KMS-11 (cell line): ENCODE results near the gene ZNF81.

Experiments
- H2AFZ ChIP-seq: fragments of 200-600 bp; sonication (generic); 2 replicates; pipeline ENCODE4 v1.6.1; 2016; ENCODE audit warnings: antibody characterized with exemption, mixed run types, low read depth
- H3K27ac ChIP-seq: fragments of 200-600 bp; sonication (generic); 2 replicates; pipeline ENCODE4 v1.6.1; 2016; ENCODE audit warnings: mild to moderate bottlenecking, mixed run types
- H3K27me3 ChIP-seq: fragments of 200-600 bp; sonication (generic); 2 replicates; pipeline ENCODE4 v1.6.1; 2017; ENCODE audit warnings: mild to moderate bottlenecking, low read depth, mixed run types, moderate library complexity; ENCODE audit not compliant: insufficient read depth
- H3K36me3 ChIP-seq: fragments of 200-600 bp; sonication (generic); 2 replicates; pipeline ENCODE4 v1.6.1; 2017; ENCODE audit warnings: mild to moderate bottlenecking, mixed run types; ENCODE audit not compliant: insufficient read depth
- H3K4me1 ChIP-seq: fragments of 200-600 bp; sonication (generic); 2 replicates; pipeline ENCODE4 v1.6.1; 2016; ENCODE audit warnings: mild to moderate bottlenecking, low read depth, mixed run types; ENCODE audit not compliant: poor library complexity, severe bottlenecking
- H3K4me2 ChIP-seq: fragments of 200-600 bp; sonication (generic); 2 replicates; pipeline ENCODE4 v1.7.0; 2016; ENCODE audit warnings: mild to moderate bottlenecking, mixed run types
- H3K4me3 ChIP-seq: fragments of 200-600 bp; sonication (generic); IDR thresholded peaks from 2 replicates; pipeline ENCODE4 v1.6.1; 2017; ENCODE audit warnings: low read depth, low read length, mixed read lengths; ENCODE audit not compliant: insufficient read depth
- H3K79me2 ChIP-seq: fragments of 200-600 bp; sonication (generic); 2 replicates; pipeline ENCODE4 v1.6.1; 2016; ENCODE audit warnings: low read depth, mixed run types; ENCODE audit not compliant: insufficient read depth
- H3K9ac ChIP-seq: fragments of 200-600 bp; sonication (generic); 2 replicates; pipeline ENCODE4 v1.6.1; 2016; ENCODE audit warnings: mild to moderate bottlenecking, mixed run types
- H4K20me1 ChIP-seq: fragments of 200-600 bp; sonication (generic); 2 replicates; pipeline ENCODE4 v1.6.1; 2016; ENCODE audit warnings: mild to moderate bottlenecking, mixed run types; ENCODE audit not compliant: insufficient read depth
- TF ChIP-seq, protein P1 (sequence below): fragments of 200-600 bp; sonication (generic); conservative IDR thresholded peaks from 2 replicates; pipeline ENCODE4 v1.6.1; 2017; ENCODE audit warnings: low read depth, mild to moderate bottlenecking, antibody characterized with exemption, low read length, moderate library complexity, mixed read lengths

Gene ZNF81

DNA sequence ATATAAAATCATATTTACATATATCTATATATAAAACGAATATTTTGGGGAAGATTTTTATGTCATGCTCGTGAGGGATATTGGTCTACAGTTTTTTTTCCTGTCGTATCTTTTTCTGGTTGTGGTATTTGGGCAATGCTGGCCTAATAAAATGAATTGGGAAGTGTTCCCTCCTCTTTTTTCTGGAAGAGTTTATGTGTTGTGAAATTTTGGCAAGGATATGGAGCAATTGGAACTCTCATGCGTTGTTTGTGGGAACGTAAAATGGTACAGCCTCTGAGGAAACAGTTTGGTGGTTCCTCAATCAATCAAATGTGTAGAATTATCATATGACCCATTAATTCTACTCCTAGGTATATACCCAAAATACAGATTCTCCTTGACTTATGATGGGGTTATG is 97.2 kb downstream of the ZNF81 start:
- Histone ChIP-seq H3K9ac (no peak overlapping the region), H3K4me2 (no peak overlapping the region), H3K79me2 (no peaks in the 10 kb centered on the region), H3K27me3 (no peaks in the 10 kb centered on the region), H3K4me3 (no peak overlapping the region), H3K36me3 (no peaks in the 10 kb centered on the region), H3K27ac (no peak overlapping the region), H2AFZ (no peak overlapping the region), H4K20me1 (no peaks in the 10 kb centered on the region), H3K4me1 (peaks cover 8% of the 10 kb centered on the region)
- TF ChIP-seq, protein P1, sequence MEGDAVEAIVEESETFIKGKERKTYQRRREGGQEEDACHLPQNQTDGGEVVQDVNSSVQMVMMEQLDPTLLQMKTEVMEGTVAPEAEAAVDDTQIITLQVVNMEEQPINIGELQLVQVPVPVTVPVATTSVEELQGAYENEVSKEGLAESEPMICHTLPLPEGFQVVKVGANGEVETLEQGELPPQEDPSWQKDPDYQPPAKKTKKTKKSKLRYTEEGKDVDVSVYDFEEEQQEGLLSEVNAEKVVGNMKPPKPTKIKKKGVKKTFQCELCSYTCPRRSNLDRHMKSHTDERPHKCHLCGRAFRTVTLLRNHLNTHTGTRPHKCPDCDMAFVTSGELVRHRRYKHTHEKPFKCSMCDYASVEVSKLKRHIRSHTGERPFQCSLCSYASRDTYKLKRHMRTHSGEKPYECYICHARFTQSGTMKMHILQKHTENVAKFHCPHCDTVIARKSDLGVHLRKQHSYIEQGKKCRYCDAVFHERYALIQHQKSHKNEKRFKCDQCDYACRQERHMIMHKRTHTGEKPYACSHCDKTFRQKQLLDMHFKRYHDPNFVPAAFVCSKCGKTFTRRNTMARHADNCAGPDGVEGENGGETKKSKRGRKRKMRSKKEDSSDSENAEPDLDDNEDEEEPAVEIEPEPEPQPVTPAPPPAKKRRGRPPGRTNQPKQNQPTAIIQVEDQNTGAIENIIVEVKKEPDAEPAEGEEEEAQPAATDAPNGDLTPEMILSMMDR: no peak

DNA sequence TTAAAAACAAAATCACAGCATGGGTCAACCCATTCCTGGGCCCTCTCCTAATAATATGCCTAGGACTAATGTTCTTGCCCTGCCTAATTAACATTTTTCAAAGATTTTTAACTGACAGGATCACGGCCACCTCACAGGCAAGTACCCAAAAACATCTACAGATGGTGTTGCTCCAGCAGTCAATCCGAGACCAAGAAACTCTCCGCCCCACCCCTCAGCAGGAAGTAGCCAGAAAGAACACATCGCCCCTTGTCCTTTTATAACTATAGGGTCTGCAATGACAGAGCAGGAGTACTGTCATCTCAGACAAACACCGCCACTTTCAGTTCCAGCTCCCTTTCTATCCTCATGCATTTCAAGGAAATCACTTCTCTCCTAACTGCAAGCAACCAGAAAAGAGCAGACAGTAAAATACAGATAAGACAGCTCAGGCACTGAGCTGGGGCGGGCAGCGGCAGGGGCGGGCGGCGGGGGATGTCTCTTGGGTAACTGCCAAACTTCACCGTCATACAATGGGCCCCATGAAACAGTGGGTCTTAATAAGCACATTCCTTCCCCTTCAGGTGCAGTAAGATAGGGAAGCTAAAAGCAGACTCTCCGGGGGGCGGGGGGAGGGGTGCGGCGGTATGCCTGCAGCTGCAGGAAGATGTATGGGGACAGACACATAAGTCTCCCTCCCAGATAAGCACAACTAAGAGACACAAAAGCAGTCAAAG is 99.7 kb downstream of the ZNF81 start:
- H3K9ac ChIP-seq: peak overlapping the region; percentile 29; the same call in 1 of the 2 replicates
- H4K20me1 ChIP-seq: no peaks in the 10 kb centered on the region
- H3K4me3 ChIP-seq: no peak overlapping the region
- H3K4me2 ChIP-seq: peak overlapping the region; percentile 57
- TF ChIP-seq, protein P1: no peak
- no peaks in the 10 kb centered on the region for H3K36me3 ChIP-seq
- H3K27ac ChIP-seq: peak overlapping the region; percentile 67
- H2AFZ ChIP-seq: peak overlapping the region; percentile 44
- H3K79me2 ChIP-seq: no peaks in the 10 kb centered on the region
- peaks cover 8% of the 10 kb centered on the region for H3K4me1 ChIP-seq
- H3K27me3 ChIP-seq: no peaks in the 10 kb centered on the region

- TF ChIP-seq, protein P1: no peak
- Histone ChIP-seq H3K79me2 (no peaks in the 10 kb centered on the region), H3K4me1 (peaks cover 8% of the 10 kb centered on the region), H3K9ac (no peak overlapping the region), H3K27ac (peak overlapping the region; percentile 67), H2AFZ (peak overlapping the region; percentile 44; the same call in 1 of the 2 replicates), H4K20me1 (no peaks in the 10 kb centered on the region), H3K4me2 (peak overlapping the region; percentile 57; the same call in 1 of the 2 replicates), H3K36me3 (no peaks in the 10 kb centered on the region), H3K27me3 (no peaks in the 10 kb centered on the region), H3K4me3 (no peak overlapping the region)
Observed at GRCh38 chrX:47936940-47937317, 100.2 kb downstream of the ZNF81 start.

DNA sequence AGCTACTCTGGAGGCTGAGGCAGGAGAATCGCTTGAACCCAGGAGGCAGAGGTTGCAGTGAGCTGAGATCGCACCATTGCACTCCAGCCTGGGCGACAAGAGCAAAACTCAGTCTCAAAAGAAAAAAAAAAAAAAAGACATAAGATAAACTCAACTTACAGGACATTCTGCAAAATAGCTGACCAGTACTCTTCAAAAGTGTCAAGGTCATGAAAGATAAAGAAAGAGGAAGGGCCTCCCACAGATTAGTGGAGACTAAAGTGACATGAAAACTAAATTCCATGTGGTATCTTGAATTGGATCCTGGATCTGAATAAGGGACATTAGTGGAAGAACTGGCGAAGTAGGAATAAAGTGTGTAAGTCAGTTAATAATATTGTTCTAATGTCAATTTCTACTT is 103.7 kb downstream of the ZNF81 start:
- no peaks in the 10 kb centered on the region for H3K27me3 ChIP-seq
- TF ChIP-seq, protein P1: no peak
- no peaks in the 10 kb centered on the region for H3K36me3 ChIP-seq
- H3K9ac ChIP-seq: no peak overlapping the region
- H2AFZ ChIP-seq: no peak overlapping the region
- no peak overlapping the region for H3K4me2 ChIP-seq
- H3K4me3 ChIP-seq: no peak overlapping the region
- H3K79me2 ChIP-seq: no peaks in the 10 kb centered on the region
- no peaks in the 10 kb centered on the region for H4K20me1 ChIP-seq
- H3K27ac ChIP-seq: no peak overlapping the region
- peaks cover 7% of the 10 kb centered on the region for H3K4me1 ChIP-seq
